Choroid plexus epithelial cell (primary cell): Measurements from ENCODE around the gene OPRPN.

ENCODE experiments used
- DNase-seq: peaks from one replicate; pipeline ENCODE4 v3.0.0-alpha.2; 2010; ENCODE audit warnings: low read depth
- H3K4me3 ChIP-seq: 2 replicates; pipeline ENCODE4 v1.5.1; 2011; ENCODE audit warnings: low read depth, mild to moderate bottlenecking, control low read depth, low read length, moderate library complexity
- CTCF ChIP-seq: conservative IDR thresholded peaks from 2 replicates; pipeline ENCODE4 v1.5.1; 2011; ENCODE audit warnings: low read depth, mild to moderate bottlenecking, control low read depth, inconsistent platforms, low read length, moderate library complexity

OPRPN gene

GRCh38 chr4:70397580-70397979 is at the start of gene OPRPN:
OPRPN (plus strand) TSS chr4:70397940; CDS start chr4:70399286, 1,346 bp downstream.
- TF ChIP-seq CTCF = no peak
- no peak within 1 kb of the TSS for H3K4me3 ChIP-seq
- DNase-seq = no peak

GRCh38 chr4:70356185-70356584 is 41.6 kb upstream of the OPRPN start:
- DNase-seq = no peak
- no peak overlapping the region for H3K4me3 ChIP-seq
- TF ChIP-seq CTCF = no peak

- TF ChIP-seq CTCF = no peak
- DNase-seq = no peak
- no peak overlapping the region for H3K4me3 ChIP-seq
These were observed 38.6 kb upstream of the OPRPN start for GRCh38 chr4:70359115-70359661.

GRCh38 chr4:70360460-70360859 is 37.3 kb upstream of the OPRPN start, which contains the start of gene SMR3A:
SMR3A (plus strand) TSS chr4:70360760; CDS start chr4:70362116, 1,356 bp downstream.
- no peak within 1 kb of the TSS for H3K4me3 ChIP-seq
- no peak for TF ChIP-seq CTCF
- no peak for DNase-seq

- H3K4me3 ChIP-seq = no peak overlapping the region
- no peak for TF ChIP-seq CTCF
- DNase-seq = no peak
These were observed 33.7 kb upstream of the OPRPN start for GRCh38 chr4:70364002-70364401.

GRCh38 chr4:70365479-70365878 is 32.3 kb upstream of the OPRPN start:
- no peak for DNase-seq
- TF ChIP-seq CTCF = no peak
- H3K4me3 ChIP-seq = no peak overlapping the region

GRCh38 chr4:70367813-70368212 is 29.9 kb upstream of the OPRPN start:
- no peak for DNase-seq
- no peak for TF ChIP-seq CTCF
- H3K4me3 ChIP-seq = no peak overlapping the region
